ENCODE results near the gene MAPK14. TPM values are rescaled to one million over a fixed set of nuclear protein-coding genes. Genes with fewer than 3 reads are reported as not detected.

Gene MAPK14
- total and polyA plus RNA-seq, 9 of the 15 experiments (the other 6 are each of a cell fraction or from before 2014, with no cell fraction given), result 8.8 to 62.7 (median 35.5) TPM

GRCh38 chr6:36147294-36147693 is 119.7 kb downstream of the MAPK14 start (continued):
- TF ChIP-seq ZBTB43 (CRISPR knock-in tag; IDR thresholded peaks at IDR 0.05) (no peak), ZFX (CRISPR knock-in tag; IDR thresholded peaks at IDR 0.05) (no peak), KDM4B (IDR thresholded peaks at IDR 0.05; ENCODE audit: borderline replicate concordance in 2 of 2, low read depth in 1 of 2) (no peak)

GRCh38 chr6:36149476-36149875 is 121.9 kb downstream of the MAPK14 start:
- H3K9me1 ChIP-seq (ENCODE audit: control insufficient read depth, insufficient read depth, low read length), result no peaks in the 10 kb centered on the region
- ChIA-PET CTCF (ENCODE audit: low intra/inter-chr PET ratio) (no interaction called here), POLR2A (no interaction called here)
- in situ Hi-C loops (cut with MboI), result no loop called here
- TF ChIP-seq ZNF561 (CRISPR knock-in tag; conservative IDR thresholded peaks at IDR 0.05) (no peak), USF1 (CRISPR knock-in tag; IDR thresholded peaks at IDR 0.05) (no peak), HOXB6 (CRISPR knock-in tag; IDR thresholded peaks at IDR 0.05; ENCODE audit: borderline replicate concordance) (no peak), NELFE (IDR thresholded peaks at IDR 0.05; ENCODE audit: insufficient read depth, insufficient read length) (no peak), USF2 (CRISPR knock-in tag; IDR thresholded peaks at IDR 0.05) (no peak), ZNF134 (CRISPR knock-in tag; conservative IDR thresholded peaks at IDR 0.05) (peak; percentile 77), ZNF511 (CRISPR knock-in tag; IDR thresholded peaks at IDR 0.05) (no peak), CREB1 (IDR thresholded peaks at IDR 0.05) (no peak), CREB1 (CRISPR knock-in tag; IDR thresholded peaks at IDR 0.05) (no peak), ZNF23 (CRISPR knock-in tag; IDR thresholded peaks at IDR 0.05) (no peak), SNIP1 (IDR thresholded peaks at IDR 0.05; ENCODE audit: low read depth) (no peak), CEBPG (CRISPR knock-in tag; IDR thresholded peaks at IDR 0.05) (no peak), CEBPG (tag; conservative IDR thresholded peaks at IDR 0.05 in 1 of 2, IDR thresholded peaks at IDR 0.05 in 1 of 2) (peak in 1 of 2 experiments; percentile 55; a peak in 2 of 4 replicates), CEBPB (tag; IDR thresholded peaks at IDR 0.05) (peak; percentile 57), PPARD (CRISPR knock-in tag; IDR thresholded peaks at IDR 0.05) (no peak), ZNF316 (IDR thresholded peaks at IDR 0.05) (no peak)
- no peaks in the 10 kb centered on the region for H3K79me2 ChIP-seq (ENCODE audit: control insufficient read depth, insufficient read depth, low read length)
- H2AFZ ChIP-seq (ENCODE audit: low read depth, low read length), result no peak overlapping the region
- H3K9me3 ChIP-seq (replicated peaks; ENCODE audit: control insufficient read depth, insufficient read depth, low read depth, low read length), result no peaks in the 10 kb centered on the region
- H3K4me3 ChIP-seq, result no peak overlapping the region
- no TSS peak for BruUV-seq (replicated peaks)
- no peak overlapping the region for H3K4me2 ChIP-seq (ENCODE audit: insufficient read depth, low read length)
- 0 out of 2 replicates have a peak, but pooled peaks cover 4% of the 10 kb centered on the region for H4K20me1 ChIP-seq (replicated peaks; ENCODE audit: control insufficient read depth, insufficient read depth, low read length)
- ATAC-seq (no peak), DNase-seq (ENCODE audit: extremely low read depth in 1 of 4, low spot score in 3 of 4) (peak in 1 of 4 experiments; percentile 7), FAIRE-seq (no peak)
- H3K27me3 ChIP-seq (ENCODE audit: control insufficient read depth in 2 of 2, insufficient read depth in 2 of 2, low read length in 2 of 2), result peaks cover 11 to 21% of the 10 kb centered on the region in 2 experiments
- H3K27ac ChIP-seq (ENCODE audit: extremely low read depth, low read depth, low read length), result no peak overlapping the region
- no peak overlapping the region for H3K9ac ChIP-seq (ENCODE audit: insufficient read depth in 1 of 2, low read depth in 2 of 2, low read length in 2 of 2)
- intact Hi-C loops (cut with micrococcal nuclease), result no loop called here
- no peaks in the 10 kb centered on the region; a peak in 1 of 5 replicates for H3K4me1 ChIP-seq (replicated peaks in 1 of 2; ENCODE audit: control insufficient read depth in 2 of 2, insufficient read depth in 2 of 2, low read length in 2 of 2)
- no peaks in the 10 kb centered on the region for H3K36me3 ChIP-seq (ENCODE audit: control insufficient read depth, insufficient read depth, low read length)
